ENCODE results near the gene ZNF341. TPM values are rescaled to one million over a fixed set of nuclear protein-coding genes. Genes with fewer than 3 reads are reported as not detected.

The ZNF341 gene
- total and polyA plus RNA-seq, 10 donors = 2.3 to 6.7 (median 4.5) TPM

DNA sequence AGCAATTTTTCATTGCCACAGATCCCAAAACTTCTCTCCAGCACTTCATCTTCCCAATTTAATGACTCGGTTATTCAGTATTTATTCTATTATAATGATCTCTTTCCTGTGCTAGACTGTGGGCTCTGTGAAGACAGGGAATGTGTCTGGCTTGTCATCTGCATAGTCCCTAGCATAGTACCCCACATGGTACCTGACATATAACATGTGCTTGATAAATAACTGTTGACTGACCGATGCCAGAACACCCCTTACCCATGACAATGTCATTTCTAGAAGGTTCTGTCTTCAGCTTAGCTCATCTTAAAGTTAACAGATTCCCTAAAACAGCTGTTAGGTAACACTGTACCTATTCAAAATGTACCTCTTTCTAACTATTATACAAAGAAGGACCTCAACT is 15.3 kb upstream of the ZNF341 start:
- Histone ChIP-seq H3K27me3 (replicated peaks in 1 of 7) (no peaks in the 10 kb centered on the region), H3K9me3 (no peaks in the 10 kb centered on the region), H3K4me1 (peaks cover 11 to 32% (median 22%) of the 10 kb centered on the region in 6 donors), H3K36me3 (peaks cover 0 to 42% (median 31%) of the 10 kb centered on the region in 6 donors), H3K27ac (no peak overlapping the region), H3K4me3 (no peak overlapping the region)
- DNase-seq = no peak
- no peak for TF ChIP-seq POLR2A (IDR thresholded peaks at IDR 0.05)
- no peak for TF ChIP-seq CTCF (IDR thresholded peaks at IDR 0.05 in 8 of 11, conservative IDR thresholded peaks at IDR 0.05 in 3 of 11)
- no peak for TF ChIP-seq POLR2AphosphoS5 (IDR thresholded peaks at IDR 0.05)
- WGBS, 5 donors = 82 to 95% (median 91%) methylated on average over 2 of the region's 2 CpGs
- intact Hi-C loops (cut with DNase I; ENCODE audit: low total_unique reads) = no loop called here

DNA sequence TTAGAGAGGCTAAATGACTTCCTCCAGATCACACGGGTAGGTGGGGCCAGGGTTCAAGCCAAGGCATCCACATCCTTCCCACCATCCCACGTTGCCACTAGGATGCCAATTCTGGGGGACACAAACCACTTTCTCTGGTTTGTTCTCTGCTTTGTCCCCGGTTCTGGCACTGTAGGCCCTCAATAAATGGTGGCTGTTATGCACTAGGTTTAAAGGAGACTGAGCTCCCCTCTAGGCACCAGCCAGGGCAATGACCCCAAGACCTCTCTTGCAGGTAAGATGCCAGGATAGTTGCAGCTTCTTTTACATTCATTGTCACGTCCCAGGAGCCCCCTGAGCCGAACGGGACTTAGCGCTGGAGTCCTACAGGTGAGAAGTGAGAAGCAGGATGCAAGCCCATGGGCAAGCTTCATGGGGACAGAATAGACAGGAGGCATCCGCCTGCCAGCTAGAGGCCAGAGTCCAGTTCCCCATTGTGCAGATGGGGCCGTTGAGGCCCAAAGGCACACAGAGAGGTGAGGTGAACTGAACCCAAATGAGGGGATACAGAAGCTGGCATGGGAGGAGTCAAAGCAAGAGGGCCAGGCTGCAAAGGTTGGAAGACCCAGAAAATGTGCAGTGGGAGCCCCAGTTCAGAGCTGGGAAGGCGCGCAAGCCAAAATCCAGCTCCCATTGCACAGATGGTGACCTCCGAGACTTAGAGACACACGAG is 12.4 kb upstream of the ZNF341 start:
- intact Hi-C loops (cut with DNase I; ENCODE audit: low total_unique reads) = no loop called here
- DNase-seq = no peak

DNA sequence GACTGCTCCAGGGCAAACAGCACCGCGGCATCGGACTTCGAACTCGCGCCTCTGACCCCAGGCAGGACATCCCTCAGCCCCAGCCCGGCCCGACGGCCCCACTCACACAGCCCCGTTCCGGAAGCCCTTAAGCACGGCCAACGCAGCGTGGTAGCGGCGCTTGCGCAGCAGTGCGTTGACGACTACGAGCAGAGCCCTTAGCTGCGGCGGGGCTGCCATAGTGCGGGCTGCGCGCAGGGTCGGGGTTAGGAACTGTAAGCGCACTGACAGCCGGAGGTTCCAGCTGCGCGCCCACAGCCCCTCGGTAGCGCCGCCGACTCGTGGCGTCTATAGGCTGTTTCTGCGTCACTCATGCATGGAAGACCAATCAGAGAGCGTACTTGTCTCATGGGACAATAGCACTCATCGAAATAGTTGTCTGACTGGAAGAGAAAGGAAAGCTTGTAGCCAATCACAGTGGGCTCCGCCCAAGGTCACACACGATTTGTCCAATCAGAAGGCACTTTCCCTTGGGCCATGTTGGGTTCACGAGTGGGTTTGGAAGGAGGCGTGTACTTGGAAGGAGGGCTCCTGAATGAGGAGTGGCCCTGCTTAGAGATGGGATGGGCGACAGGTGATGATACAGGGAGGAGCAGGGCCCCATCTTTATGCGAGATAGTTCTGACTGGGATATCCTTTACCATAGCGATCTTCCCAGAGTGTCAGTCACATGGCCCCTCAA is 11.6 kb upstream of the ZNF341 start, which contains the start of gene PXMP4:
Gene PXMP4, minus strand, starts transcription at position 322 of the 721 bp plus-strand sequence. Its CDS starts 103 bp downstream, at position 219.
- H3K4me1 ChIP-seq = peaks cover 11 to 44% (median 23%) of the 10 kb centered on the region in 6 donors
- H3K27ac ChIP-seq = peak within 1 kb of the TSS; percentile 24 to 89 (median 80)
- no peaks in the 10 kb centered on the region for H3K27me3 ChIP-seq (replicated peaks in 1 of 7)
- 2 to 15% (median 3%) methylated on average over 8 to 46 of the region's 46 CpGs for WGBS, 5 donors
- intact Hi-C loops (cut with DNase I; ENCODE audit: low total_unique reads) = no loop called here
- peak; percentile 94 for DNase-seq
- H3K9me3 ChIP-seq = no peaks in the 10 kb centered on the region
- H3K4me3 ChIP-seq = peak within 1 kb of the TSS; percentile 60 to 96 (median 81)
- peak in 2 of 11 experiments; percentile 5 to 33 for TF ChIP-seq CTCF (IDR thresholded peaks at IDR 0.05 in 8 of 11, conservative IDR thresholded peaks at IDR 0.05 in 3 of 11)
- TF ChIP-seq POLR2A (IDR thresholded peaks at IDR 0.05) = peak in 1 of 3 donors; percentile 15
- peak; percentile 83 to 92 (median 90) for TF ChIP-seq POLR2AphosphoS5 (IDR thresholded peaks at IDR 0.05)
- peaks cover 0 to 6% (median 0%) of the 10 kb centered on the region in 6 donors for H3K36me3 ChIP-seq

More for the DNA sequence above, 12.4 kb upstream of the ZNF341 start:
- WGBS, 5 donors = 48 to 60% (median 52%) methylated on average over 13 of the region's 13 CpGs
- Histone ChIP-seq H3K4me3 (peak overlapping the region; percentile 60 to 96 (median 81)), H3K4me1 (peaks cover 11 to 39% (median 23%) of the 10 kb centered on the region in 6 donors), H3K9me3 (no peaks in the 10 kb centered on the region), H3K36me3 (peaks cover 0 to 13% (median 4%) of the 10 kb centered on the region in 6 donors), H3K27ac (peak overlapping the region; percentile 24 to 89 (median 80)), H3K27me3 (replicated peaks in 1 of 7) (no peaks in the 10 kb centered on the region)
- no peak for TF ChIP-seq POLR2AphosphoS5 (IDR thresholded peaks at IDR 0.05)

DNA sequence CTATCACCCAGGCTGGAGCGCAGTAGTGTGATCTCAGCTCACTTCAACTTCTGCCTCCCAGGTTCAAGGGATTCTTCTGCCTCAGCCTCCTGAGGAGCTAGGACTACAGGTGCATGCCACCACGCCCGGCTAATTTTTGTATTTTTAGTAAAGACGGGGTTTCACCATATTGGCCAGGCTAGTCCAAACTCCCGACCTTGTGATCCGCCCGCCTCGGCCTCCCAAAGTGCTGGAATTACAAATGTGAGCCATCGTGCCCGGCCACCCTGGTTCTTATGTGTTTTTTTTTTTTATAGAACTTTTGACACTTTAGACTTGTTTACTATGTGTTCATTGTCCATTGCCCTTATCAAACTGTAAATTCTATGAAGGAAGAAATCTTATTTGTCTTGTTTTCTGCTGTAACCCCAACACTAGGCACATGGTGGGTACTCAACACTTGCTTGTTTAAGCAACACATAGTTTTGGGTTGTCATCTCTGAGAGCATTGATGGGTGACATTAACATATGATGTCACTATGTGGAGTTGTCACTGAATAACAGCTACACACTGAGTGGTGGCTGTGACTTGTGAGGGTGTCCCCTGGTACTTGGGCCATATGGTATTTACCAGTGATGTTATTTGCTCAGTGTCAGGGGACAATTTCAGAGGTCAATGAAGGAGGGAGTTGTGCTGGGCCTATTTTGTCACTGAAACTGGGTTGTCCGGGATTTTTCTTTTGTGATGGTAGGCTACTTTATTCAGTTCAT is 10.2 kb upstream of the ZNF341 start:
- H3K4me3 ChIP-seq = no peak overlapping the region
- no peaks in the 10 kb centered on the region for H3K36me3 ChIP-seq
- 95 to 98% (median 97%) methylated on average over 11 of the region's 11 CpGs for WGBS, 5 donors
- peaks cover 11 to 44% (median 23%) of the 10 kb centered on the region in 6 donors for H3K4me1 ChIP-seq
- DNase-seq = no peak
- intact Hi-C loops (cut with DNase I; ENCODE audit: low total_unique reads) = no loop called here
- no peaks in the 10 kb centered on the region for H3K27me3 ChIP-seq (replicated peaks in 1 of 7)
- H3K27ac ChIP-seq = no peak overlapping the region
- H3K9me3 ChIP-seq = no peaks in the 10 kb centered on the region
- no peak for TF ChIP-seq CTCF (IDR thresholded peaks at IDR 0.05 in 8 of 11, conservative IDR thresholded peaks at IDR 0.05 in 3 of 11)
- no peak for TF ChIP-seq POLR2AphosphoS5 (IDR thresholded peaks at IDR 0.05)
- no peak for TF ChIP-seq POLR2A (IDR thresholded peaks at IDR 0.05)

Measured in spleen (tissue), 11 donors.